Glutamatergic neuron (in vitro differentiated cells): ENCODE data around the gene TPM4. TPM values are rescaled to one million over a fixed set of nuclear protein-coding genes. Genes with fewer than 3 reads are reported as not detected.

Experiments used
- DNase-seq: peaks from one replicate; pipeline ENCODE4 v3.0.0; 2022
- H3K27ac Mint-ChIP-seq: one replicate; pipeline ENCODE4 v1.8.0; 2020; ENCODE audit warnings: mild to moderate bottlenecking, mixed read lengths, inconsistent platforms; ENCODE audit not compliant: unreplicated experiment
- H3K27me3 Mint-ChIP-seq: one replicate; pipeline ENCODE4 v1.8.0; 2020; ENCODE audit warnings: mild to moderate bottlenecking, moderate library complexity, mixed read lengths, inconsistent platforms; ENCODE audit not compliant: unreplicated experiment
- H3K36me3 Mint-ChIP-seq: one replicate; pipeline ENCODE4 v1.8.0; 2020; ENCODE audit warnings: mild to moderate bottlenecking, mixed read lengths, inconsistent platforms; ENCODE audit not compliant: unreplicated experiment
- H3K4me1 Mint-ChIP-seq: one replicate; pipeline ENCODE4 v1.8.0; 2020; ENCODE audit warnings: mild to moderate bottlenecking, low read depth, mixed read lengths, inconsistent platforms; ENCODE audit not compliant: unreplicated experiment
- H3K4me3 Mint-ChIP-seq: one replicate; pipeline ENCODE4 v1.8.0; 2020; ENCODE audit warnings: mild to moderate bottlenecking, mixed read lengths, inconsistent platforms; ENCODE audit not compliant: unreplicated experiment
- H3K9me3 Mint-ChIP-seq: one replicate; pipeline ENCODE4 v1.8.0; 2020; ENCODE audit warnings: mild to moderate bottlenecking, moderate library complexity, mixed read lengths, inconsistent platforms; ENCODE audit not compliant: unreplicated experiment
- total RNA-seq: library from RNA; stranded (reverse); fragmentation: NEBNext Ultra II Directional; extraction: Animal tissue kit (Norgen Biotek cat#: 25700); gene quantifications from one replicate; pipeline ENCODE4 v1.2.1, GENCODE V29; 2021; ENCODE audit not compliant: unreplicated experiment
- TF ChIP-seq, protein P1 (sequence below): fragments of 200-600 bp; sonication (generic); IDR thresholded peaks from one replicate; pipeline ENCODE4 v1.5.0; 2021; ENCODE audit not compliant: partially characterized antibody, unreplicated experiment

The TPM4 gene
- total RNA-seq, 1 donor from 2014 or later, result 310 TPM

DNA sequence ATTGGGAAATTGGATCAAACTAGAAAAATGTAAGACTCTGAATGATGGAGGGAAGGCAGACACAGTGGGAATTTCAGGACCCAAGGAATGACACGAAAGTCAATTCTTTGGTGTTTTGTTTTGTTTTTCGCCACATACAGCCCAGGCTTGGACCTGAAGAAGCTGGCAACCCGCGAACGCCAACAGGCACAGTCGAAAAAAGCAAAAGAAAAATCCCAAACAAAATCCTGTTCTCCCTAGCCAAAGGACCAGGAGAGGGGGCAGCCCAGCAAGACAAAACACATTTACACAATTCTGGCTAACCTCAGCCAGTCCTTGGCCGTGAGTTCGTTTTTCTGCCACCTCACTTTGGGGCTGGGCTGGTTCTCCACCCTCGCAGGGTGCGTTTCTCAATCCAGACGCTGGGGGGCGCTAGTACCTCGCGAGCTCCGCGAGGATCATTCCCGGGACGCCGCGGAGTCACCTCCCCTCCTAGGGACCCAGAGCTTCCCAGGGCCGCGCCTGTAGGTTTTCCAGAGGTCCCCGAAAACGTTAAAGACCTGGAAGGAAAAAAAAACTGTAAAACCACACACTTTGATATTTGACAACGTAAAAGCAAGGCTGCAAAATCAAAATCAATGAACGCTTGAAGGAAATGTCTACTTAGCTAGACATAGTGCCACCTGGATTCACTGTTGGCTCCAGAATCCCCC is 34.9 kb upstream of the TPM4 start:
- H3K9me3 Mint-ChIP-seq, result no peaks in the 10 kb centered on the region
- no peaks in the 10 kb centered on the region for H3K4me1 Mint-ChIP-seq
- H3K4me3 Mint-ChIP-seq, result no peak overlapping the region
- no peak overlapping the region for H3K27ac Mint-ChIP-seq
- DNase-seq, result peak; percentile 93
- TF ChIP-seq, protein P1, sequence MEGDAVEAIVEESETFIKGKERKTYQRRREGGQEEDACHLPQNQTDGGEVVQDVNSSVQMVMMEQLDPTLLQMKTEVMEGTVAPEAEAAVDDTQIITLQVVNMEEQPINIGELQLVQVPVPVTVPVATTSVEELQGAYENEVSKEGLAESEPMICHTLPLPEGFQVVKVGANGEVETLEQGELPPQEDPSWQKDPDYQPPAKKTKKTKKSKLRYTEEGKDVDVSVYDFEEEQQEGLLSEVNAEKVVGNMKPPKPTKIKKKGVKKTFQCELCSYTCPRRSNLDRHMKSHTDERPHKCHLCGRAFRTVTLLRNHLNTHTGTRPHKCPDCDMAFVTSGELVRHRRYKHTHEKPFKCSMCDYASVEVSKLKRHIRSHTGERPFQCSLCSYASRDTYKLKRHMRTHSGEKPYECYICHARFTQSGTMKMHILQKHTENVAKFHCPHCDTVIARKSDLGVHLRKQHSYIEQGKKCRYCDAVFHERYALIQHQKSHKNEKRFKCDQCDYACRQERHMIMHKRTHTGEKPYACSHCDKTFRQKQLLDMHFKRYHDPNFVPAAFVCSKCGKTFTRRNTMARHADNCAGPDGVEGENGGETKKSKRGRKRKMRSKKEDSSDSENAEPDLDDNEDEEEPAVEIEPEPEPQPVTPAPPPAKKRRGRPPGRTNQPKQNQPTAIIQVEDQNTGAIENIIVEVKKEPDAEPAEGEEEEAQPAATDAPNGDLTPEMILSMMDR, result peak; percentile 98
- no peaks in the 10 kb centered on the region for H3K36me3 Mint-ChIP-seq
- H3K27me3 Mint-ChIP-seq, result peaks cover 12% of the 10 kb centered on the region

DNA sequence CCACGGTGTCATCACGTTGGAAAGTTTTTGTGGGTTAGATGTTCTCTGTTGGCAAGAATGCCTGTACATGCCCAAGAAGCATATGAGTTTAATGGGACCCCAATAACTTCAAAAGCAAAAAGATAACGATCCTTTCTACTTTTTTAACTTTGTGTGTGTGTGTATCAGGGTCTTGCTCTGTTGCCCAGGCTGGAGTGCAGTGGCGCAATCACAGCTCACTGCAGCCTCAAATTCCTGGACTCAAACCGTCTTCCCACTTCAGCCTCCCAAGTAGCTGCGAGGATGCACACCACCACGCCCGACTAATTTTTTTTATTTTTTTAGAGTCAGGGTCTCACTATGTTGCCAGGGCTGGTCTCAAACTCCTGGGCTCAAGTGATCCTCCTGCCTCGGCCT is 34.3 kb upstream of the TPM4 start:
- TF ChIP-seq, protein P1, result no peak
- Mint-ChIP-seq H3K27me3 (peaks cover 12% of the 10 kb centered on the region), H3K9me3 (no peaks in the 10 kb centered on the region), H3K27ac (no peak overlapping the region), H3K4me1 (no peaks in the 10 kb centered on the region), H3K4me3 (no peak overlapping the region), H3K36me3 (no peaks in the 10 kb centered on the region)
- no peak for DNase-seq

DNA sequence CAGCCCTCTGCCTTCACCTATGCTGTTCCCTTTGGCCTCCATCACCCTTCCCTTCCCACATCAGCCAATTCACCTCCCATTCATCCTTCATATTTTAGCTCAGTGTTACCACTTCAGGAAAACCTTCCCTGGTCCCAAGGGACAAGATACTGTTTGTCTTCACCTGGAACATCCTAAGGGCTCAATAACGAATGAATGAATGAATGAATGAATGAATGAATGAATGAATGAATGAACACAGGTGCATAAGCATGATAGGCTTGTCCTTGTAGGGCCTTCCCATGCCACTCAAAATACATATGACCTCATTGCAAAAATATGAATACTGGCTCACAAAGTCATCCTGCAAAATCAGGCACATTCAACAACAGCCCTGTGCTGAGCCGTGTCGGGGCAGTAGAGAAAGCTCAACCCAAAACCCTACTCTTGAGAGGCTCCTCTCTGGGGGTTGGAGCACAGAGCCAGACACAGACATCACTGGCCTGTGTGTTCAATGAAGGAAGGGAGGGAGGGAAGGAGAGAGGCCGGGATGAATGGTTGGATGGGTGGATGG is 33.7 kb upstream of the TPM4 start:
- TF ChIP-seq, protein P1, result no peak
- Mint-ChIP-seq H3K27ac (no peak overlapping the region), H3K4me3 (no peak overlapping the region), H3K36me3 (no peaks in the 10 kb centered on the region), H3K27me3 (peaks cover 12% of the 10 kb centered on the region), H3K4me1 (no peaks in the 10 kb centered on the region), H3K9me3 (no peaks in the 10 kb centered on the region)
- no peak for DNase-seq

DNA sequence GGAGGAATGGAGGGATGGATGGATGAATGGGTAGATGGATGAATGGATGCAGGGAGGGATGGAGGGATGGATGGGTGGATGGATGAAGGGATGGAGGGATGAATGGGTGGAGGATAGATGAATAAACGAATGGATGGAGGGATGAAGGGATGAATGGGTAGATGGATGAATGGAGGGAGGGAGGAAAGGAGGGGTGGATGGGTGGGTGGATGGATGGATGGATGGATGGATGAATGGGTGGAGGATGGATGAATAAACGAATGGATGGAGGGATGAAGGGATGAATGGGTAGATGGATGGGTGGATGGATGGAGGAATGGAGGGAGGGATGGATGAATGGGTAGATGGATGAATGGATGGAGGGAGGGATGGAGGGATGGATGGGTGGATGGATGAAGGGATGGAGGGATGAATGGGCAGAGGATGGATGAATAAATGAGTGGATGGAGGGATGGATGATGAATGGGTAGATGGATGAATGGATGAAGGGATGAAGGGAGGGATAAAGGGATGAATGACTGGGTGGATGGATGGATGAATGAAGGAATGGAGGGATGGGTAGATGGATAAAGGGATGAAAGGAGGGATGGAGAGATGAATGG is 33.0 kb upstream of the TPM4 start:
- Mint-ChIP-seq H3K9me3 (no peaks in the 10 kb centered on the region), H3K27ac (no peak overlapping the region), H3K4me1 (no peaks in the 10 kb centered on the region), H3K4me3 (no peak overlapping the region), H3K36me3 (no peaks in the 10 kb centered on the region), H3K27me3 (peaks cover 10% of the 10 kb centered on the region)
- no peak for DNase-seq
- TF ChIP-seq, protein P1, result no peak

DNA sequence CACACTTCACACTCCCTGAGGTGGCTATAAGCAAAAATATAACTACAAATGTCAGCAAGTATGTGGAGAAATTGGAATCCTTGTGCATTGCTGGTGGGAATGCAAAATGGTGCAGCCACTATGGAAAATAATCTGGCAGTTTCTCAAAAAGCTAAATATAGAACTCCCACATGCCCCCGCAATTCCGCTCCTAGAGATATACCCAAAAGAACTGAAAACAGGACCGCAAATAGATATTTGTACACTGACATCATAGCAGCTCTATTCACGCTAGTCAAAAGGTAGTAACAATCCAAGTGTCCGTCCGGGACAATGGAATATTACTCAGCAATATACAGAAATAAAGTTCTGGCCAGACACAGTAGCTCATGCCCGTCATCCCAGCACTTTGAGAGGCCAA is 31.5 kb upstream of the TPM4 start:
- H3K27ac Mint-ChIP-seq, result no peak overlapping the region
- H3K36me3 Mint-ChIP-seq, result no peaks in the 10 kb centered on the region
- H3K27me3 Mint-ChIP-seq, result peaks cover 9% of the 10 kb centered on the region
- TF ChIP-seq, protein P1, result no peak
- H3K9me3 Mint-ChIP-seq, result peaks cover 2% of the 10 kb centered on the region
- DNase-seq, result no peak
- H3K4me1 Mint-ChIP-seq, result no peaks in the 10 kb centered on the region
- H3K4me3 Mint-ChIP-seq, result no peak overlapping the region
